ENCODE measurements around the gene PDE6A.

The PDE6A gene

GRCh38 chr5:149824846-149825245 lies 119.7 kb downstream of the PDE6A start:
- TF ChIP-seq GATA2 (IDR thresholded peaks at IDR 0.05; ENCODE audit: low read depth, low read length) (no peak), GATA3 (IDR thresholded peaks at IDR 0.05; ENCODE audit: low read depth, low read length) (no peak)

- TF ChIP-seq GATA2 (IDR thresholded peaks at IDR 0.05; ENCODE audit: low read depth, low read length) (no peak), GATA3 (IDR thresholded peaks at IDR 0.05; ENCODE audit: low read depth, low read length) (no peak)
These were observed 120.5 kb downstream of the PDE6A start for GRCh38 chr5:149824120-149824519.

GRCh38 chr5:149823375-149823774 lies 121.2 kb downstream of the PDE6A start:
- TF ChIP-seq GATA2 (IDR thresholded peaks at IDR 0.05; ENCODE audit: low read depth, low read length) (no peak), GATA3 (IDR thresholded peaks at IDR 0.05; ENCODE audit: low read depth, low read length) (no peak)

GRCh38 chr5:149822301-149822700 lies 122.3 kb downstream of the PDE6A start:
- TF ChIP-seq GATA3 (IDR thresholded peaks at IDR 0.05; ENCODE audit: low read depth, low read length): no peak
- TF ChIP-seq GATA2 (IDR thresholded peaks at IDR 0.05; ENCODE audit: low read depth, low read length): no peak

GRCh38 chr5:149820536-149821510 lies 123.8 kb downstream of the PDE6A start:
- TF ChIP-seq GATA2 (IDR thresholded peaks at IDR 0.05; ENCODE audit: low read depth, low read length) (no peak), GATA3 (IDR thresholded peaks at IDR 0.05; ENCODE audit: low read depth, low read length) (no peak)

- no peak for TF ChIP-seq GATA3 (IDR thresholded peaks at IDR 0.05; ENCODE audit: low read depth, low read length)
- no peak for TF ChIP-seq GATA2 (IDR thresholded peaks at IDR 0.05; ENCODE audit: low read depth, low read length)
These were observed 124.6 kb downstream of the PDE6A start for GRCh38 chr5:149820012-149820411.

GRCh38 chr5:149818116-149818515 lies 126.5 kb downstream of the PDE6A start:
- TF ChIP-seq GATA2 (IDR thresholded peaks at IDR 0.05; ENCODE audit: low read depth, low read length) (no peak), GATA3 (IDR thresholded peaks at IDR 0.05; ENCODE audit: low read depth, low read length) (no peak)

GRCh38 chr5:149817539-149818060 lies 127.0 kb downstream of the PDE6A start:
- TF ChIP-seq GATA2 (IDR thresholded peaks at IDR 0.05; ENCODE audit: low read depth, low read length) (no peak), GATA3 (IDR thresholded peaks at IDR 0.05; ENCODE audit: low read depth, low read length) (no peak)

GRCh38 chr5:149816661-149817060 lies 127.9 kb downstream of the PDE6A start:
- TF ChIP-seq GATA2 (IDR thresholded peaks at IDR 0.05; ENCODE audit: low read depth, low read length): no peak
- no peak for TF ChIP-seq GATA3 (IDR thresholded peaks at IDR 0.05; ENCODE audit: low read depth, low read length)

- TF ChIP-seq GATA2 (IDR thresholded peaks at IDR 0.05; ENCODE audit: low read depth, low read length) (no peak), GATA3 (IDR thresholded peaks at IDR 0.05; ENCODE audit: low read depth, low read length) (no peak)
These were observed 133.1 kb downstream of the PDE6A start for GRCh38 chr5:149811453-149811852.

GRCh38 chr5:149810856-149811255 lies 133.7 kb downstream of the PDE6A start:
- TF ChIP-seq GATA3 (IDR thresholded peaks at IDR 0.05; ENCODE audit: low read depth, low read length): no peak
- no peak for TF ChIP-seq GATA2 (IDR thresholded peaks at IDR 0.05; ENCODE audit: low read depth, low read length)

GRCh38 chr5:149809931-149810691 lies 134.5 kb downstream of the PDE6A start:
- TF ChIP-seq GATA3 (IDR thresholded peaks at IDR 0.05; ENCODE audit: low read depth, low read length): no peak
- TF ChIP-seq GATA2 (IDR thresholded peaks at IDR 0.05; ENCODE audit: low read depth, low read length): no peak

GRCh38 chr5:149808264-149808982 lies 136.2 kb downstream of the PDE6A start:
- no peak for TF ChIP-seq GATA3 (IDR thresholded peaks at IDR 0.05; ENCODE audit: low read depth, low read length)
- TF ChIP-seq GATA2 (IDR thresholded peaks at IDR 0.05; ENCODE audit: low read depth, low read length): no peak
